Colonic mucosa (tissue), 4 donors: Measurements from ENCODE around the gene HNMT. TPM values are rescaled to one million over a fixed set of nuclear protein-coding genes. Genes with fewer than 3 reads are reported as not detected.

Source experiments
- DNase-seq: peaks from one replicate; pipeline ENCODE4 v3.0.0-alpha.2; 2020
- H3K27ac ChIP-seq: fragments of 200-600 bp; one replicate; pipeline ENCODE4 v1.8.0; 2021
- H3K27me3 ChIP-seq: fragments of 200-600 bp; one replicate; pipeline ENCODE4 v1.8.0; 2021
- H3K36me3 ChIP-seq: fragments of 200-600 bp; one replicate; pipeline ENCODE4 v1.8.0; 2021
- H3K4me1 ChIP-seq: fragments of 200-600 bp; one replicate; pipeline ENCODE4 v1.8.0; 2021; ENCODE audit warnings: mild to moderate bottlenecking
- H3K4me3 ChIP-seq: fragments of 200-600 bp; one replicate; pipeline ENCODE4 v1.8.0; 2021
- H3K9ac ChIP-seq, 2 donors: one replicate each; pipeline ENCODE4 v1.7.0; 2013; ENCODE audit warnings: control low read depth in 2 of 2, low read depth in 2 of 2, low read length in 2 of 2
- H3K9me3 ChIP-seq: fragments of 200-600 bp; one replicate; pipeline ENCODE4 v1.8.0; 2021
- CTCF ChIP-seq: fragments of 200-600 bp; IDR thresholded peaks from one replicate; pipeline ENCODE4 v1.8.0; 2022; ENCODE audit warnings: antibody characterized with exemption, mild to moderate bottlenecking
- intact Hi-C: fragments of 100-400 bp; cut with DNase I; formaldehyde crosslinking; loops from one replicate; pipeline ENCODE4 v1.14.1; 2022
- total RNA-seq, 2 donors: library from RNA; stranded (reverse); fragmentation: NEBNext Ultra II Directional in 1 of 2; extraction: Animal tissue kit (Norgen Biotek cat#: 25700) in 1 of 2; gene quantifications; one replicate each; pipeline ENCODE4 v1.2.1, GENCODE V29; 2021
- donor health status: healthy.
- donor health status: DM: no; HTN: no; CAD: no.
- donor health status: DM: no; HTN: no; CAD: no.

HNMT gene
- total RNA-seq, 2 donors from 2014 or later, result 62.2 to 82.1 TPM

GRCh38 chr2:137952586-137953129 is 11.6 kb upstream of the HNMT start:
- DNase-seq, result no peak
- no peak overlapping the region for H3K27ac ChIP-seq
- no peak for TF ChIP-seq CTCF
- intact Hi-C loops, result no loop called here
- H3K9ac ChIP-seq, result no peak overlapping the region
- H3K9me3 ChIP-seq, result no peaks in the 10 kb centered on the region
- no peak overlapping the region for H3K4me3 ChIP-seq
- no peaks in the 10 kb centered on the region for H3K27me3 ChIP-seq
- no peaks in the 10 kb centered on the region for H3K36me3 ChIP-seq
- no peaks in the 10 kb centered on the region for H3K4me1 ChIP-seq

GRCh38 chr2:137955536-137955935 is 8.7 kb upstream of the HNMT start:
- no peak overlapping the region for H3K4me3 ChIP-seq
- no peaks in the 10 kb centered on the region for H3K27me3 ChIP-seq
- H3K9ac ChIP-seq, result no peak overlapping the region
- DNase-seq, result no peak
- no peaks in the 10 kb centered on the region for H3K36me3 ChIP-seq
- H3K27ac ChIP-seq, result no peak overlapping the region
- no peaks in the 10 kb centered on the region for H3K4me1 ChIP-seq
- TF ChIP-seq CTCF, result no peak
- intact Hi-C loops, result no loop called here
- H3K9me3 ChIP-seq, result no peaks in the 10 kb centered on the region

- intact Hi-C loops, result no loop called here
- Histone ChIP-seq H3K36me3 (no peaks in the 10 kb centered on the region), H3K4me1 (no peaks in the 10 kb centered on the region), H3K9ac (no peak overlapping the region), H3K27ac (no peak overlapping the region), H3K9me3 (no peaks in the 10 kb centered on the region), H3K4me3 (no peak overlapping the region), H3K27me3 (no peaks in the 10 kb centered on the region)
- no peak for TF ChIP-seq CTCF
- no peak for DNase-seq
These were observed 7.2 kb upstream of the HNMT start for GRCh38 chr2:137957033-137957432.

- TF ChIP-seq CTCF, result no peak
- Histone ChIP-seq H3K9ac (no peak overlapping the region), H3K27me3 (no peaks in the 10 kb centered on the region), H3K27ac (no peak overlapping the region), H3K9me3 (no peaks in the 10 kb centered on the region), H3K36me3 (no peaks in the 10 kb centered on the region), H3K4me1 (no peaks in the 10 kb centered on the region), H3K4me3 (no peak overlapping the region)
- no peak for DNase-seq
- intact Hi-C loops, result no loop called here
These were observed 5.1 kb upstream of the HNMT start for GRCh38 chr2:137959166-137959565.

GRCh38 chr2:137960223-137960622 is 4.0 kb upstream of the HNMT start:
- H3K27ac ChIP-seq, result no peak overlapping the region
- intact Hi-C loops, result no loop called here

More at GRCh38 chr2:137960223-137960622, 4.0 kb upstream of the HNMT start:
- Histone ChIP-seq H3K27me3 (no peaks in the 10 kb centered on the region), H3K4me1 (no peaks in the 10 kb centered on the region), H3K9me3 (no peaks in the 10 kb centered on the region), H3K9ac (no peak overlapping the region), H3K4me3 (no peak overlapping the region), H3K36me3 (no peaks in the 10 kb centered on the region)
- no peak for DNase-seq
- no peak for TF ChIP-seq CTCF
